ENCODE results near the gene ACTL9. TPM values are rescaled to one million over a fixed set of nuclear protein-coding genes. Genes with fewer than 3 reads are reported as not detected.

Gene ACTL9
- polyA plus RNA-seq, 2 donors = not detected

DNA sequence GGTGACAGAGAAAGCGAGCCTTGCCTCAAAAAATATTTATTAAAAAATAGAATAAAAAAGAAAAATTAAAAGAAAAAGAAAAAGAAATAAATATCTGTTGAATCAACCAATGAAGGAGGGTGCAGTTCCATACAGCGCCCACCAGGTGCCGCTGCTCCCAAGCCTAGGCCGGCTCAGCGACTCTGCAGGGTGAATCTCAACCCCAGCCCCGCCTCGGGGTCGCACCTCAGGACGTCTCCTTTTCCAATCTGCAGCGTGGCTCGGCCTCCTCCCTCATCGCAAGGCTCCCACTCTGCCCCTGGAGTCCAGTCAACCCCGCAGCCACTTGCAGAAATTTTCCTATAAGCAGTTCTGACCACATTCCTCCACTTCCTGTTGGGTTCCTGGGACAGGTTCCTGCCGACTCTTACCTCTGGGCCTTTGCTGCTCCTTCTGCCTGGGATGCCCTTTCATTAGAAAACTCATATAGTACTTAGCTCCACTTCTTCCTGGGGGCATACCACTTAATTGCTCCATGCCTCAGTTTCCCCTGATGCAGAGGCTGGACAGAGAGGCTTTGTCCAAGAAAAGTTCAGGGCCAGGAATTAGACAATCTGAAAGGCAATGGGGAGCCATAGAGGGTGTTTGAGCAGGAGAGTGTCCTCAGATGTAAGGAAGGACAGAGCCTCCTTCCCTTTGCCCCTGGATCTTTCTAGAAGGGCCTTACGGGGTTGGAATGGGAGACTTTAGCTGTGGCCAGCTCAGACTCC is 43.8 kb downstream of the ACTL9 start:
- Histone ChIP-seq H3K9me3 (ENCODE audit: control insufficient read depth in 2 of 2, insufficient read depth in 1 of 2, low read depth in 1 of 2, low read length in 1 of 2) (no peaks in the 10 kb centered on the region), H3K4me3 (ENCODE audit: low read depth in 1 of 2, low read length in 2 of 2) (no peak overlapping the region), H3K36me3 (ENCODE audit: control insufficient read depth in 2 of 2, insufficient read depth in 2 of 2, low read length in 1 of 2) (no peaks in the 10 kb centered on the region), H3K27ac (ENCODE audit: low read depth in 2 of 2, low read length in 1 of 2) (no peak overlapping the region), H3K27me3 (ENCODE audit: control insufficient read depth in 1 of 2, insufficient read depth in 2 of 2, low read length in 2 of 2) (no peaks in the 10 kb centered on the region), H3K4me1 (ENCODE audit: control insufficient read depth in 2 of 2, insufficient read depth in 2 of 2, low read length in 1 of 2) (no peaks in the 10 kb centered on the region)
- WGBS, 2 donors = 6 to 7% methylated on average over 15 of the region's 15 CpGs

DNA sequence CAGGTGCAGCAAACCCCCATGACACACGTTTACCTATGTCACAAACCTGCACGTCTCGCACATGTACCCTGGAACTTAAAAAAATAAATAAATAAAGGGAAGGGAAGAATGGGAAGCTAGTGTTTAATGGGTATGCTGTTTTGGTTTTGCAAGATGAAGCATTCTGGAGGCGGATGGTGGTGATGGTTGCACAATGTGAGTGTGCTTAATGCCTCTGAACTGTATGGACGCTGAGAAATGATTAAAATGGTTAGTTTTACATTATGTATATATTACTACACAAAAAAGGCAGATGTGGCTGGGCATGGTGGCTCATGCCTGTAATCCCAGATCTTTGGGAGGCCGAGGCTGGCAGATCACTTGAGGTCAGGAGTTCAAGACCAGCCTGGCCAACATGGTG is 50.4 kb downstream of the ACTL9 start:
- H3K36me3 ChIP-seq (ENCODE audit: control insufficient read depth in 2 of 2, insufficient read depth in 2 of 2, low read length in 1 of 2) = no peaks in the 10 kb centered on the region
- 61 to 66% methylated on average over 6 of the region's 6 CpGs for WGBS, 2 donors
- H3K4me1 ChIP-seq (ENCODE audit: control insufficient read depth in 2 of 2, insufficient read depth in 2 of 2, low read length in 1 of 2) = no peaks in the 10 kb centered on the region
- no peak overlapping the region for H3K4me3 ChIP-seq (ENCODE audit: low read depth in 1 of 2, low read length in 2 of 2)
- H3K27ac ChIP-seq (ENCODE audit: low read depth in 2 of 2, low read length in 1 of 2) = no peak overlapping the region
- H3K9me3 ChIP-seq (ENCODE audit: control insufficient read depth in 2 of 2, insufficient read depth in 1 of 2, low read depth in 1 of 2, low read length in 1 of 2) = peaks cover 0 to 3% of the 10 kb centered on the region in 2 donors
- H3K27me3 ChIP-seq (ENCODE audit: control insufficient read depth in 1 of 2, insufficient read depth in 2 of 2, low read length in 2 of 2) = no peaks in the 10 kb centered on the region

Other genes with a start within 250 kb of the ACTL9 start
- 1 to 10 TPM in 1 of 2 donors, under 1 TPM in 1; 0.28 to 1.4 TPM for gene PRAM1, start 196.2 kb downstream of the ACTL9 start, polyA plus RNA-seq
- gene ZNF414, start 184.6 kb downstream of the ACTL9 start, polyA plus RNA-seq = 10 to 100 TPM; 22.6 to 27.2 TPM
- 1 to 10 TPM; 2.5 to 7.9 TPM for gene MYO1F, start 121.4 kb downstream of the ACTL9 start, polyA plus RNA-seq
- gene ADAMTS10, start 88.1 kb downstream of the ACTL9 start, polyA plus RNA-seq = 10 to 100 TPM in 1 of 2 donors, 1 to 10 TPM in 1; 7.3 to 11.7 TPM
- not detected for gene NFILZ, start 68.2 kb downstream of the ACTL9 start, polyA plus RNA-seq
- not detected for gene OR2Z1, start 22.8 kb upstream of the ACTL9 start, polyA plus RNA-seq
- gene ZNF558, start 133.5 kb upstream of the ACTL9 start, polyA plus RNA-seq = 10 to 100 TPM in 1 of 2 donors, 1 to 10 TPM in 1; 8.5 to 11.8 TPM
- gene MBD3L1, start 133.6 kb upstream of the ACTL9 start, polyA plus RNA-seq = not detected

Measured in esophagus (tissue), 2 donors.